Measurements from ENCODE around the gene PLXNB2. TPM values are rescaled to one million over a fixed set of nuclear protein-coding genes. Genes with fewer than 3 reads are reported as not detected.

The PLXNB2 gene
- total RNA-seq, 1 donor from 2014 or later: 95.2 TPM

- Mint-ChIP-seq H3K9me3 (ENCODE audit: unreplicated experiment) (peaks cover 6% of the 10 kb centered on the region), H3K27me3 (ENCODE audit: unreplicated experiment) (peaks cover 10% of the 10 kb centered on the region), H3K27ac (ENCODE audit: unreplicated experiment) (no peak overlapping the region), H3K4me1 (ENCODE audit: low read depth, unreplicated experiment) (peaks cover 1% of the 10 kb centered on the region), H3K4me3 (ENCODE audit: unreplicated experiment) (no peak overlapping the region), H3K36me3 (ENCODE audit: unreplicated experiment) (no peaks in the 10 kb centered on the region)
- DNase-seq: peak; percentile 10
- no peak for TF ChIP-seq CTCF (IDR thresholded peaks at IDR 0.05; ENCODE audit: partially characterized antibody, unreplicated experiment)
Measured at GRCh38 chr22:50229370-50229769, 78.1 kb downstream of the PLXNB2 start.

GRCh38 chr22:50228366-50228765 lies 79.1 kb downstream of the PLXNB2 start:
- Mint-ChIP-seq H3K9me3 (ENCODE audit: unreplicated experiment) (peaks cover 13% of the 10 kb centered on the region), H3K27ac (ENCODE audit: unreplicated experiment) (no peak overlapping the region), H3K4me1 (ENCODE audit: low read depth, unreplicated experiment) (peaks cover 1% of the 10 kb centered on the region), H3K4me3 (ENCODE audit: unreplicated experiment) (no peak overlapping the region), H3K36me3 (ENCODE audit: unreplicated experiment) (no peaks in the 10 kb centered on the region), H3K27me3 (ENCODE audit: unreplicated experiment) (peaks cover 9% of the 10 kb centered on the region)
- no peak for TF ChIP-seq CTCF (IDR thresholded peaks at IDR 0.05; ENCODE audit: partially characterized antibody, unreplicated experiment)
- DNase-seq: peak; percentile 15

- H3K36me3 Mint-ChIP-seq (ENCODE audit: unreplicated experiment): no peaks in the 10 kb centered on the region
- H3K27me3 Mint-ChIP-seq (ENCODE audit: unreplicated experiment): peaks cover 9% of the 10 kb centered on the region
- TF ChIP-seq CTCF (IDR thresholded peaks at IDR 0.05; ENCODE audit: partially characterized antibody, unreplicated experiment): no peak
- no peak for DNase-seq
- H3K9me3 Mint-ChIP-seq (ENCODE audit: unreplicated experiment): peaks cover 13% of the 10 kb centered on the region
- H3K4me1 Mint-ChIP-seq (ENCODE audit: low read depth, unreplicated experiment): peaks cover 1% of the 10 kb centered on the region
- H3K4me3 Mint-ChIP-seq (ENCODE audit: unreplicated experiment): no peak overlapping the region
- H3K27ac Mint-ChIP-seq (ENCODE audit: unreplicated experiment): no peak overlapping the region
Measured at GRCh38 chr22:50227579-50228215, 79.7 kb downstream of the PLXNB2 start.

- peaks cover 13% of the 10 kb centered on the region for H3K9me3 Mint-ChIP-seq (ENCODE audit: unreplicated experiment)
- H3K36me3 Mint-ChIP-seq (ENCODE audit: unreplicated experiment): no peaks in the 10 kb centered on the region
Measured at GRCh38 chr22:50226875-50227165, 80.6 kb downstream of the PLXNB2 start.

More at GRCh38 chr22:50226875-50227165, 80.6 kb downstream of the PLXNB2 start:
- Mint-ChIP-seq H3K27ac (ENCODE audit: unreplicated experiment) (no peak overlapping the region), H3K4me1 (ENCODE audit: low read depth, unreplicated experiment) (peaks cover 1% of the 10 kb centered on the region), H3K27me3 (ENCODE audit: unreplicated experiment) (peaks cover 9% of the 10 kb centered on the region), H3K4me3 (ENCODE audit: unreplicated experiment) (no peak overlapping the region)
- no peak for TF ChIP-seq CTCF (IDR thresholded peaks at IDR 0.05; ENCODE audit: partially characterized antibody, unreplicated experiment)
- peak; percentile 11 for DNase-seq
